GM18909 (cell line): ENCODE results near the gene PTX4.

Experiments
- ATAC-seq: cut with Tn5 transposase; IDR thresholded peaks from one replicate; pipeline ENCODE4 v1.9.1; 2021; ENCODE audit warnings: mild to moderate bottlenecking; ENCODE audit not compliant: unreplicated experiment, poor library complexity

PTX4 gene

DNA sequence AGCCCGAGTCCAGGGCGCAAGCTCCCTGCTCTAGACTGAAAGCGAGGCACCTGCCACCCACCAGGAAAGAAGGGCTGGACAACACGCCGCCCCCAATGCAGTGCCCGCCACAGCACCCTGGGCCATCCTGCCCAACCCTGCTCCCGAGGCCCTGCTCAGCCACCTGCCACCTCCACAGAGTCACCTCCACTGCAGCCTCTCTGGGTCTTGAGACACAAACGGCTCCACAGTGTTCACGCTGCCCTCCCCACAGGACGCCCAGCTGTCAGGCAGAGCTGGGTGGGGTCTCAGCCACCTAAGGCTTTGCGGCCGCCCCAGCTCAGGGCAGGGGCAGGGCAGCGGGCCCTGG lies 23.2 kb downstream of the PTX4 start:
- no peak for ATAC-seq

DNA sequence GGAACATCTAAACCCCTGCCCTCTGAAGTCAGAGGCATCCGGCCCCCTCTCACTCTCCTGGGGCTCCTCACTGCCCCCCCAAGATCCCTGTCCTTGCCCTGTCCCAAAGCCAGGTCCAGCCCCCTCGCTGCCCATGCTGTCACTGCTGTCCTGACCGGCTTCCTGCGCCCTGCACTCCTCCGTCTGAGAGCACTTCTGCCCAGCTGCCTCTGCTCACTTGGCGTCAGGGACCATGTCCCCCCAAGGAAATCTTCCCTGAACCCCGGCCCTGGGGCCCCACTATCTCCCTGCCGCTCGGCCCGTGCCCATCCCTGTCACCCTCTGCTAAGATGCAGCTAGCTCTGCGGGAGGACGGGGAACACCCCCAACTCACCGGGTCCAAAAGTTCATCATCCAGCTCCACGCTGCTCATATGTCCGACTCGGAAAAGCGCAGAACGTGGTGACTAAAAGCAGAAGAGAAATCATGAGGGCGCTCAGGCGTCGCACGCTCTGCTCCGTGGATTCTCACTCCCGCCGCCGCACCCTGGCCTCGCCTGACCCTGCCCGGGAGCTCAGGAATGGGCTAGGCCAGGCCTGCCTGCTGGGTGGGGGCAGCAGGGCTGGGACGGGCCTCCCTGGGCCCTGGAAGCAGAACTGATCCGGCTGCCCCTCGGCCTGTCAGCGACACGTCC lies 23.7 kb downstream of the PTX4 start:
- no peak for ATAC-seq

DNA sequence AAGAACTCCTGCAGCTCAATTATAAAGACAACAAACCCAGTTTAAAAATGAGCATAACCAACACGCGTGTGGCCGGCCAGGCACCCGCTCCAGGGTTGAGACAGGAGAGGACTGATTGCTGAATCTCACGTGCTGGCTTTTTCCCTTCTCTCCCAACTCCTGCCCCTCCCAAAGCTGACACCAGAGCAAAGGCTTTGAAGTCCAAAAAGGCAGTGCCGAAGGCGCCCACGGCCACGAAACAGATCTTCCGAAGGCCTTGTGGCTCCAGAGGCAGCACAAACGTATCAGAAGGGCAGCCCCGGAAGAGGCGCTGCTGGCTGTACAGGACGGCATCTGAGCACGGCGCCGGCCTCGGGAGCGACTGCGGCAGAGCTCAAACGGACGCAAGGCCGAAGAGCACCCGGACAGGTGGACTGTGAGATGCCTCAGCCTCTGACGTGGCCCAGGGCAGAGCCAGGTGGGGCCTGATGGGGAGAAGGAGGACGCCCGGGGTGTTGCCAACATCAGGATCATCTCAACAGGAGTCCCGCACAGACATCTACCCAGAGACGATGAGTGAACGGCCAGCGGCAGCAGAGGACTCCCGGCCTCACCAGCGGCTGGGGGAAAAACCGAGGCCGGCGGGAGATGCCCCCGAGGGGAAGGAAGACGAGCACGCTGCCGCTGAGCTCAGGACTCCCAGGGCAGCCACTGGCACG lies 24.4 kb downstream of the PTX4 start:
- ATAC-seq = no peak

DNA sequence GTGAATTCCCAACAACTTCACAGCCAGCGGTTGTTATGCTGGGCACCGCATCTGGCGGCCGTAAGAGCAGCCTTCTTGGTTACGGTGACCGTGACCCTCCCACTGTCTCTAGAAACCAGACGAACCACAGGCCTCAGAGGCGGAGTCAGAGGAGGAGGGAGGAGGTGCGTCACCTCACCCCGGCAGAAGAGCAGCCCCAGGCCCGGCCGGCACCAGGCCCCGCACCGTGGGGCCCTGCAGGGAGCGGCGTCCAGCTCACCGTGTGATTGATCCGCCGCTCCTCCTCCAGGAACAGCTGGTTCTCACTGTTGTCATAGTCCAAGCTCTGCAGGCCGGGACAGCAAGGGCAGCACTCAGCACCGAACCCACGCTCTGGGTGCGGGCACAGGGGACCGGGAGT lies 27.6 kb downstream of the PTX4 start:
- no peak for ATAC-seq

DNA sequence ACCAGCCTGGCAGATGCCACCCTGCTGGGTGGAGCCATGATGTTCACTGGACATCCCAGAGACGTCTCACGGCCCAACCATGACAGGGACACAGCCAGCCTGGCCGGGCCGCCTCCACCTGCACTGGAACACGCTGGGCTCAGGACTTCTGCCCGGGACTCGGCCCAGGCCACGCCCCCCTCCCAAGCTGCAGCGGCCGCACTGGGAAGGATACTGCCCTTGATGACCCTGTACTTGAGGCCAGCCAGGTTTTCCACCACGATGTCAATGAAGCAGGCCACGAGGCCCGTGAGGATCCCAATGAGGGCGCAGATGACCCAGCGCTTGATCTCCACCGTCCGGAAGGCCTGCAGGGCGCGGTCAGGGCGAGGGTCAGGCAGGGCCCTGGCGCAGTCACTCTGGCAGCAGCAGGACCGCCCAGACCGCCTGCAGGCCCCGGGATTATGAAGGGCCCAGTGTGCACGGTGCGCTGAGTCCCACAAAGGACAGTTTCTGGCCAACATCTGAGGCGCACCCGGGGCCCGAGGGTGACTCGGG lies 28.1 kb downstream of the PTX4 start:
- ATAC-seq = no peak

DNA sequence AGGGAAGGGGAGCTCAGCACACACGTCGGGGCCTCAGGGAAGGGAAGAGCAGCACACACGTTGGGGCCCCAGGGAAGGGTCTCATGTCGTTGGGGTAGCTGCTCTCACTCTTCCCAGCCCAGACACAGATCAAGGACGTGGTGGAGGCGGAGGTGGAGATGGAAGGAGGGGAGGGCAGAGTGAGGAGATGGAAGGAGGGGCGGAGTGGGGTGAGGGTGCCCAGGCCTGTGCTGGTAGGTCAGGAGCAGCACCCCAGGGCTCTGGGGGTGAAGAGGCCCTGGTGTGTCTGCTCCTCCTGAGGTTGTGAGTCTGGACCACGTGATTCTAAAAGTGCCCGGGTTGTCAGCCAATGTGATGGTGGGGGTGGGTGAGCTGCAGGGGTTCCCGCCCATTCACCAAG lies 28.8 kb downstream of the PTX4 start:
- ATAC-seq = no peak

DNA sequence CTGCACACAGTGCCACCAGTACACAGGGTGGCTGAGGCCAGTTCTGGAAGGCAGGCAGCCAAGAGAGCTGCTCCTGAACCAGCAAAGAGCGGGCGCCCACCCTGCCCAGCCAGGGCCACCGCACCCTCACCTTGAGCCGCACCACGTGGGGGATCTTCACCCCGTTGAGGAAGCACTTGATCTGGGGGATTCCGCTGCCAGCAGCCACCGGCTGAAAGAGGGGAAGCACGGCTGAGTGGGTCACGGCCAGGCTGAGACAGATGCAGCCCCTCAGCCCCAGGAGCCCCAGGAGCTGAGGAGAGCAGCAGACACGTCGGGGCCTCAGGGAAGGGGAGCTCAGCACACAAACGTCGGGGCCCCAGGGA lies 29.8 kb downstream of the PTX4 start:
- ATAC-seq = no peak

DNA sequence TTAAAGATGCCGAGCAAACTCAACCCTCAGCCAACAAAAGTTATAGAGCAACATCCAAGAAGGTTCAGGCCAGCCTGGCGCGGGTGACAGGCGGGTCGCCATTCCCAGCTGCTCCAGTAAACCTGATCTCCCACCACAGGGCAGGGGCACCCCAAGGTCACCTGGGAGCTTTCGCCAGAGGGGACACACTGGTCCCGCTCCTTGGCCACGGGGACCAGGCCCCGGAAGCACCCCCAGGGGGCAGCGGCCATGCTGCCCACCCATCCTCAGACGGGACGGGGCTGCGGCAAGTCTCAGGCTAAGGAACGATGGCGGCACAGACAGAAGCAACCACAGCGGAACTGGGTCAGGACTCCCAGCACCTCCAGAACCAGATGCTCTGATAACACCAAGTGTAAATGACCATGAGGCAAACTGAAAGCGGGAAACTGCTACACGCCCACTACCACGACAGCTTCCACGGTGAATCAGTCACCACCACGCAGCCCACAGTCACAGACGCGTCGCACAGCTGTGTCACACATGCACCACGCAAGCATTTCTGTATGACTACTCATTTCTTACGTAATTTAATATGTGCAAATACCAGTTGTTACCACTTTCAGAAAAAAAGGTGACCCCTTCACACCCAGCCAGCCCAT lies 30.3 kb downstream of the PTX4 start:
- ATAC-seq = no peak

DNA sequence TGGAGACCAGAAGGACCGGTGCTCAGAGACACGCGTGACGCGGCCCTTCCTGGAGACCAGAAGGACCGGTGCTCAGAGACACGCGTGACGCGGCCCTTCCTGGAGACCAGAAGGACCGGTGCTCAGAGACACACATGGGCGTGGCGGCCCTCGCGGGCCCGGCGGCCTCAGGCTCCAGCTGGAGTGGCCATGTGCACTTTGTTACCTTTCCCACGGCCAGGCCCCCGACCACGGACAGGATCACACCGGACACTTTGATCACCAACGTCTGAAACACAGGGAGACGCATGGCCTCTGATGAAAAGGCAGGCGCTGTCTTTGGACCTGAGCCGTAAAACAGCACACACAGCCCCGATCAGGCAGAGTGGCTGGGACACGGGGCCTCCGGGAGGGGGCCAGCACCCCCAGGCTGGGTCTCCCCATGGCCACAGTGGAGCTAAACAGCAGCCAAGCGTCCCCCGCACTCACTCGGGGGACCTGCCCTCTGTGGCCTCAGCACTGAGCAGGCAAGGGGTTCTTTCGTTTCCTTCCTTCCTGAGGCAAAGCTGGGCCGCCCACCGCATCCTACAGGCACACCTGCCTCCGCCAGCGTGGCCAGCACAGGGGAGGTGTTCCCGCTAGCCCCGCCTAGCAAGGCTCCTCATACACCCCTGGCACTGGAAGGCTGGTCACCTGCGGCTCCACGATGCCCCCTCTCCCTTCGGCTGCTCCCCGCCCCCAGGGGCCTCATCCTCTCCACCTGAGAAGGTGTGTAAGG lies 31.1 kb downstream of the PTX4 start:
- no peak for ATAC-seq

DNA sequence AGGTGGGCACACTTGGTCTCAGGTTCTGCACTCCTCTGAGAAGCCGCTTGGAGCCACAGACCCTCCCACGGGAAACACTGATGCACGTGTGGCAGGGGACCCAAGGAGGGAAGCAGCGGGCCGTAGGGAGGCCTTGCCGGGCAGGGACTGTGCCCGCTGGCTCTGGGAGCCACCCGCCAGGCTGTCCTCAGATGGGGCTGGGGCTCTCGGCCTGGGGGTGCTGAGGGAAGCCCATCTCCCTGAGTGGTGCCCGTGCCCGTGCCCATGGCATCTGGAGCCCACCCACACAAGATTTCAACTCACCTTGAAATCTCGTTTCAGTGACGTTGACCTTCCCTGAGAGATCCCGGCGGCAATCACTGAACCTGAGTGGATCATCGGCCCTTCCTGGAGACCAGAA lies 31.8 kb downstream of the PTX4 start:
- ATAC-seq = no peak

DNA sequence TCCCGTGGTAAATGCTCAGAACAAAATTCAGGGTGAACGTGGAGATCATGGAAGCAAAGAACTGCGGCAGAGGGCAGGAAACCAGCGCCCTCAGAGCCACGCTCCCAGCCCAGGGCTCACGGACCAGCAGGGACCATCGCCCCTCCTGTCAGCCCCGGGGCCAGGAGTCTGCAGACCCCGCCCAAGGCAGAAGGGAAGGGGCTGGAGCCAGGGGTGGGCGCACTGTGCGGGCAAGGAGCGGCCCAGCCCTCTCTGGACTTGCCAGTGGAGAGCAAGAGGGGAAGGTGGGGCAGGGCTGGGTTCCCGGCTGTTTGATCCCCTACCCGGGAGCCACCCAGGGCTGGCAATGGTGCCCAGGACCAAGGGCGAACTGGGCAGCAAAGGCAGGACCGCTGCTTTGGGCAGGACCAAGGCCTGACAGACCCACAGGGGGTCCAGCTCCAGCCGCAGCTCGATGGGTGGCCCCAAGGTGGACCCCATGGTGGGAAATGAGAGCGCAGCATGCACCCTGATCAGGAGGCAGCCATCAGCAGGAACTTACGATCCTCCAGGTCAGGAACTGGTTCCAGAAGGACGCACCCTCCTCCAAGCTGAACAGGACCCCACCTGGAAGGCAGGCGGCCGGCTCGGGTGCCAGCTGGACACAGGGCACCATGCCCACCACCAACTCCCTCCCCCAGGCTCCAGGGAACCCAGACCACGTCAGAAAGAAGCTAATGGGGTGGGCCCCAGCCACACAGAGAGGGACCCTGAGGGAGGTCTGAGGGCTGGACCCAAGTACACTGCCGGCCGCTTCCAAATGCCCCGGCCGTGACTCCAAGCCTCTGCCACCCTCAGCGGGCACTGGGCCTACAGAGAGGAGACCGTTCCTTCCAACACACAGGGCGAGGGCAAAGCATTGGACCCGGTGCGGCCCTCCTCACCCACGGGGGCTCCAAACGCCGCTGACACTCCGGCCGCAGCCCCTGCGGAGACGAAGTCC lies 33.3 kb downstream of the PTX4 start:
- no peak for ATAC-seq

DNA sequence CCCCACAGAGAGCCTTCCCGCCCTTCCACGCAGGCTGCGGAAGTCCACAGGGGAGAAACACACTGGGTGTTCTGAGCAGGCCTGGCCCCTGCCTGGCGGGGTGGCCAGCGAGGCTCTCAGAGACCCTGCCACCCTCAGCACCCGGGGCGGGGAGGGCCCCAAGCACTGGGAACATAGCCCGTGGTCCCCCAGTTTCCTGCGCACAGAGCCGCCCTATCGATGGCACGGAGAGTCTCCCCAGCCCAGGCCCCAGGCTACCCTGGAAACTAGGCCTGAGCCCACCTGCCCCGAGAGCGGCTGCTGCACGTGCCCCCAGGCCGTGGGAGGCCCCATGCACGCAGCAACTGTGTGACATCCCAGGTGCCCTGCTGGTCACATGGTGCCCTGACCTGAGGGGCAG lies 34.2 kb downstream of the PTX4 start:
- ATAC-seq = no peak

DNA sequence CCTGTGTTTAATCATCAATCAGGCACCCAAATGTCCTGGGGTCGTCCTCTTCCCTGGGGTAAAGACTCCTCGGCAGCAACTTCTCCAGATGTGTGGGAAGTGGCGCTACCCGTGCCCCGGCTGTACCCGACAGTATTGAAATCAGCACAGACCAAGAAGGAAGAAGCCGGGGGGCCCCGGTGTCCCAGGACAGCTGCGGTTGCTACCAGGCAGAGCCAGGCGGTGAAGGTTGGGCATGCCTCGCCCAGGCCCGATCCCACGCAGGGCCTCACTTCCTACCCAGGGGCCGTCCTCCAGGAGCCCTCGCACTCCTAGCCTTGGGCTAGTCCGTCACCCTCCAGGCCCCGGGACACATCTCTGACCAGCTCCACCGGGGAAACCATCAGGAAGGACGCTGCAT lies 35.4 kb downstream of the PTX4 start:
- no peak for ATAC-seq

DNA sequence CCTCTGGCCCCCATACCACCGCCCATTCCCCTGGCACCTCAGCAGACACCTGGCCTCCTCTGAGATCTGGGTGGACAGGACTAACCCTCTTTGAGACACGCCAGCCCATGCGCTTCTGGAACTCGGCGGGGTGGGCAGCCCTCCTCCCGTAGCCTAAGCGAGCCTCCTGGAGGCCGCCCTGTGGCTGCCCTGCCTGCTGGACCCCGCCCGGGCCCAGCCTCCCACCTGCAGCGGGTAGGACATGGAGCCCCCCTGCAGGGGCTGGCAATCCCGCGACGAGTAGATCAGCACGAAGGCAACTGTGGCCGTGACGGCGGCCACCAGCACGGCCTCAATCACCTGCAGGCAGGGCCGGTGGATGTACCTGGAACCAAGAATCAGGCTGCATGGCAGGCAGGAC lies 36.2 kb downstream of the PTX4 start:
- ATAC-seq = no peak

DNA sequence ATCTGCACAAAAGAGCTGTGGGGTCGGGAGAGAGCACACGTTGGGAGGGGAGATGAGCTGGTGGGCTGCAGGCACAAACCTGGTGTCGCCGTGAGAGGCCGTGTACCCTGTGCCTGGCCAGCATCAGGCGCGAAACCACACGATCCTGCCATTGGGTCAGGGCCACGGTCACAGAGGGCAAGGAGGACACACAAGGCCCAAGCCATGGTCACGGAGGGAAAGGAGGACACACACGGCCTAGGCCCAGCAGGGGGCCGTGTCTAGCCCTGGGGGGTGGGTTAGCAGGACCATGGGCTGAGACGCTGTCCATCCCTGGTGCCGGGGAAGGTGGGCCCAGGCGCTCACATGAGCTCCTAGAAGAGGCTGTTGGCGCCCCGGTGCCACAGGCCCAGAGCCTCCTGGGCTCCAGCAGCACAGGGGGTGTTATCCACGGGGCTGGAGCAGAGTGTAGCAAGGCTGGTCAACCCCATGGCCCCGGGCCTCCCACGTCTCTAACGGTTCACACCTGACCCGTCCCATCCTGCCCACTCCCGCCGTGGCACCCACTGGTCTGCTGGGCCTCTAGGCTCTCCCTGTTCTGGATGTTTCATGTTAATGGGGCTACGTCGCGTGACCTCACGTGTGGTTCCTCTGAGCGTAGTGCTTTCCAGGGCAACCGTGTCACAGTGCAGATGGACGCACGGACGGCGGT lies 36.9 kb downstream of the PTX4 start:
- ATAC-seq = no peak

DNA sequence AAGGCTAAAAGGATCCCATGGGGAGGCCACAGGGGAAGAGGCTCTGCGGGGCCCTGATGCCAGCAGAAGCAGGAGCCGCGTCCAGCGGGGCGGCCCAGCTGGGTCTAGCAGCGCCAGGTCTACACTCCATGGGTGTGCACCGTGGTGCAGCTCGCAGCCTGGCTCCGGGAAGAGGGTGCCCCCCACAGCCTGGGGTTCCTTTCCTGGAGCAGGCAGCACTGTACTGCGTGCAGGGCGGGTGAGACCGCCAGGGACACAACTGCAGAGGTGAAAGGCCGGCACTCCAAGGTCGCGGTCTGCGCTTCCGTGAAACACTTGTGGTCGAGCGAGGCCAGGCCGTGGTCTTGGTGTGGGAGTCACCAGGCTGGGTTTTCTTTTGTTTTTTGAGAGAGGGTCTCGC lies 37.9 kb downstream of the PTX4 start:
- no peak for ATAC-seq

DNA sequence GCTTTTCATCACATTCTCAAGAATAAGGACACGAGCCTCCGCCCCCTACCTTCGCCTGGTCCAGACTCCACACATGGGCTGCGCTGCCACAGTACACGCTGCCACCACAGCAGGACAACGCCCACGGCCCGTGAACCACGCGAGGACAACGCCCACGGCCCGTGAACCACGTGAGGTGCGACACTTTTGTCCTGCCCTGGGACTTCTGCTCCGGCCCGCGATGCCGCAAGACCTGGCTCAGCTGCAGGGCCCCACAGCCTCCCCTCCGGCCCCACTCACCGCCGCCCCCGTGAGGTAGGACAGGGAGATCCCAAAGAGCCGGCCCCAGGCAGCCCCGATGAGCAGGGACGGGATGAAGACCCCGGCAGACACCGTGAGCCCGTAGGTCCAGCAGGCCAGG lies 38.5 kb downstream of the PTX4 start:
- no peak for ATAC-seq

DNA sequence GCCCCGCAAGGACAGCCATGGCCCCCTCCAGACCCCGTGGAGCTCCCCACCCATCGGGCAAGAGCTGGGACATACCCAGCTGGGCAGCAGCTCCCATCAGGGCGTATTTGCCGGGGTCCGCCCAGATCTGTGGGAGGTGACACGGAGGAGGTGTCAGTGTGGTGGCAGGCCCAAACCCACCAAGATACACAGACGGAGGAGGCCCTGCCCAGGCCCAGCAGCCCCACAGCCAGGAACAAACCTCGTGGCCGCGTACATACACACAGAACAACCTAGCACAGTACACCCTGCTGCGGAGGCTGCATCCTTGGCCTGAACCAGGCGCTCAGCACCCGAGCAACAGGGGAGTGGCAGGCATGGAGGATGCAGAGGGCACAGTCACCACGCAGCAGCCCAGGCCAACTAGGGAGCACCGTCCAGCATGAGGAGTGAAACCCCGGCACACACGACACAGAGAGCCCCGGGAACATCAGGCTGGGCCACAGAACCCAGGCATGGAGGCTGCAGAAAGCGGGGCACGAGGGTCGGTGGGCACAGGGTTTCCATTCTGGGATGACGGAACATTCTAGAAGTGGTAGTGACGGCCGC lies 39.4 kb downstream of the PTX4 start:
- no peak for ATAC-seq

DNA sequence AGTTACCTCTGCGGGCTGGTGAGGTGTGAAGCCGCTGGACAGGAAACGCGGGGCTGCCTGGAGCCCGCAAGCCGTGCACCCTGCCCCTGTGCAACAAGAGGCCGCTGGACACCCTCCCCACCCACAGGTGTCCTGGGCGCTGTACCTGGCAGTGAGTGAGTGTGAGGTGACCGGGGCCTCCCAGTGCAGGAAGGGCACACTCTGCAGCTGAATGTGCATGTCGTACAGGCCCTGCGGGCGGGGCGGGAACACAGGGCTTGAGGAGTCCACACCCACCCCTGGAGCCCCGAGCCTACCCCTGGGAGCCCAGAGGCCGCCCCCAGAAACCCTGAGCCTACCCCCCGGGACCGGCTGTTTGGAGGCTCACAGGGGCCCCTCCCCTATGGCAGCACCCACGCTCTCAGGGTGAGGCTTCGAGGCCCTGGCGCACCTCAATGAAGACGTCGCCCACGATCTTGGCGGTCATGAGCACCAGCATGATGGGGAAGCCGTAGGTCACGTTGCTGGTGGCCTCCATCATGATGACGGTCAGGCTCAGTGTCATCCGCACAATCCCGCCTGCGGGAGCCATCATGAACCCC lies 40.1 kb downstream of the PTX4 start:
- no peak for ATAC-seq
